ENCODE results near the gene KRT38. TPM values are rescaled to one million over a fixed set of nuclear protein-coding genes. Genes with fewer than 3 reads are reported as not detected.
A peak's percentile ranks its signal among the peaks of the same experiment; 100 is the strongest.
"Not testable (repeated sequence)": the region's sequence is repeated elsewhere in the genome, so short reads cannot be mapped to it uniquely, and the experiment has no call there.

KRT38 gene
- total RNA-seq, 1 experiment from 2014 or later = not detected

DNA sequence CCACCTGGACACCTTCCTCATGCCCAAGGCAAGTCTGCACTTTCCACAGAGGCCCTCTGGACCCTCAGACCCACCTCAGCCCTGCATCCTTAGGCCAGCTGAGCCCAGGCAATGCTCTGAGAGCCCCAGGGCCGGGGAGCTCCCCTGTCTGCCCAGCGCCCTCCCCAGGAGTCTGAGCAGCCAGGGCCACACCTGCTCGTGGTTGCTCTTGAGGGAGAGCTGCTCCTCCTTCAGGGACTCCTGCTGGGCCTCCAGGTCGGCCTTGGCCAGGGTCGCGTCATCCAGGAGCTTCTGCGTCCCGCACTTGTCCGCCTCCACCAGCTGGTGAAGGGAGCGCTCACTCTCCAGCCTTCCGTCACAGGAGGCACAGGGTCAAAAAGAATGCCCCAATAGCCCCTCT is 18.2 kb downstream of the KRT38 start:
- not testable (repeated sequence) for DNase-seq (ENCODE audit: low read depth)

DNA sequence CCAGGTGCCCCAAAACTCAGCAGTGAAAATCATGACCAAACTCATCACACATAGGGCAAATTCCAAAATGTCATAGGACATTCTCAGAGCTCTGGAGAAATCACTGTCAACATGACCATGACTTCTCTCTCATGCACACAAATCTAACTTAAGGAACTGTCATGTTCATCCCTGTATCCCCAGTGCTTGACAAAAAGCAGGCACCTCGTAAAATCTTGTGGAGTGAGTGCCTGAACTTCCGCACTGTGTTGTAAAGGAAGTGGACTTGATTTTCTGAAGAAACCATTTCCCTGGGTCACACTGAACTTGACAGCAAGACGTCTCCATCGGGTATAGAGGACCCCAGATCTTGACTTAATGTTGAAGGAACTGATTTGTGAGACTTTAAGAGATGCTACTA is 19.2 kb downstream of the KRT38 start:
- no peak for DNase-seq (ENCODE audit: low read depth)

GRCh38 chr17:41421116-41421515 is 19.7 kb downstream of the KRT38 start:
- DNase-seq (ENCODE audit: low read depth) = no peak

DNA sequence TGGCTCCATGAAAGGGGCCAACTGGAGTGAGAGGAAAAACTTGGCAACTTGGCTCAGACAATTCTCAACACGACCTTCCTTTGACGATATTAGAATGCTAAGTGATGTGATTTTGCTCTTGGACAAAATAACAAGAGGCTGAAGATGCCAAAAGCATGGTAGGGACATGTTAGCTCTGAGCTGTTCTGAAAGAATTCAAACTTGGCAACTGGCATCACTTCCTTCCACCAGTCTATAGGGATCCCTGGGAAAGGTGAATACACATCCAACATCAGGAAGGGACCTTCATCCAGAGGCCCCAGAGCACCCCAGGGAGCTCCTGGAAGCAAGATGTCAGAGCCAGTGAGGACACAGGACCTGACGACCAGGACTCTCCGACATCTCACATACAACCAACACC is 20.6 kb downstream of the KRT38 start:
- no peak for DNase-seq (ENCODE audit: low read depth)

GRCh38 chr17:41419716-41420115 is 21.1 kb downstream of the KRT38 start:
- DNase-seq (ENCODE audit: low read depth) = no peak

GRCh38 chr17:41418116-41418860 is 22.5 kb downstream of the KRT38 start:
- no peak for DNase-seq (ENCODE audit: low read depth)

DNA sequence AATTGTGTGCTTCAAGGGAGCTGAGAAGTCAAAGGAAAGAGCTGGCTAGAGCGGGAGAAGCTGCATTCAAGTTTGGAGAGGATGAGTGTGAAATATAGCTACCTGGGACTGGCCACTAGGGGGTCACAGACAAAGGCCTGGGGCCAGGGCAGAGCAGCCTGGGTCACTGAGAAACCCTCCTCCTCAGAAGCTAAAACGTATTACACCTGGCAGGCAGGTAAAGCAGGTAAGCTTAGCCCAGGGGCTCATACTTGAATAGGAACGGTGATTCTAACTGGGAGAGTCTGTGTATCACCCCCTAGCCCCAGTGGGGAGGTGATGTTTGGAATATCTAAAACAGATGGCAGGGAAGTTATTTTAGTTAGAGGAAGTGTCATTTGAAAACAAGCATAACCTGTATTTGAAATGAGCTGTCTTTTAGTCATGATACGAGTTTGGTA is 23.2 kb downstream of the KRT38 start:
- no peak for DNase-seq (ENCODE audit: low read depth)

DNA sequence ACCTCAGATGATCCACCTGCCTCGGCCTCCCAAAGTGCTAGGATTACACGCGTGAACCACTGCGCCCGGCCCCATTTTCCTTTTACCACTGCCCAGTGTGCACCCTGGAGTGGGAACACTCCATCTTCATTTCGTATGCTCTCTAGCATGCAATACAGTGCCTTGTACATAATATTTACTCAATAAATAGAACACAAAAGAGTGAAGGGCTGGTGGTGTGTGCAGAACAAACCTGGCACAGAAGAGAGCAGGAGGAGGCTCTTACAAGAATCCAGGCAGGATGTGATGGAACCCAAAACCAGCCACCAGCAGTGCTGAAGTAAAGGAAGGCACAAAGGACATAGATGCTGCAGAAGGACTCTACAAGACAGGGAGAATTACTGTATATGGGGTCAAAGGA is 23.7 kb downstream of the KRT38 start:
- DNase-seq (ENCODE audit: low read depth) = no peak

DNA sequence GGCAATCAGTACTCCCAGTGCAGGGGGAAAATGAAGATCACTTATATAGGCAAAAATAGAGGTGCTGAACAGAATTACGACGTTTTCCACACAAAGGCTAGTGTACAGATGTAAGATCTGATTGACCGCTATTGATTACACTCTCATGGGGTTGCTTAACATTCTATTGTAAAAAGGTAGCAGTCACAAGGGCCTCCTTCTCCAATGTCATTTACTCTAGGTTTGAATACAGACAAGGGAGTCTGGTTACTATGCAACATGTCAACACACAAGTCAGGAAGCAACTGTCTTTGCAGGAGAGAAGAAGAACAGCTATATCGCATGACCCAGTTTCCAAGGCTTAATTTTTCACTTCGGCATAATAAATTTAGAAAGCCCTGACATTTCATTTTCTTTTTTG is 24.3 kb downstream of the KRT38 start:
- no peak for DNase-seq (ENCODE audit: low read depth)

- peak; percentile 41 for DNase-seq (ENCODE audit: low read depth)
Observed at GRCh38 chr17:41415833-41416335, 24.9 kb downstream of the KRT38 start.

- DNase-seq (ENCODE audit: low read depth) = no peak
Observed at GRCh38 chr17:41415411-41415810, 25.4 kb downstream of the KRT38 start.

GRCh38 chr17:41413982-41414381 is 26.8 kb downstream of the KRT38 start:
- DNase-seq (ENCODE audit: low read depth) = no peak

- no peak for DNase-seq (ENCODE audit: low read depth)
Observed at GRCh38 chr17:41413353-41413957, 27.3 kb downstream of the KRT38 start.

DNA sequence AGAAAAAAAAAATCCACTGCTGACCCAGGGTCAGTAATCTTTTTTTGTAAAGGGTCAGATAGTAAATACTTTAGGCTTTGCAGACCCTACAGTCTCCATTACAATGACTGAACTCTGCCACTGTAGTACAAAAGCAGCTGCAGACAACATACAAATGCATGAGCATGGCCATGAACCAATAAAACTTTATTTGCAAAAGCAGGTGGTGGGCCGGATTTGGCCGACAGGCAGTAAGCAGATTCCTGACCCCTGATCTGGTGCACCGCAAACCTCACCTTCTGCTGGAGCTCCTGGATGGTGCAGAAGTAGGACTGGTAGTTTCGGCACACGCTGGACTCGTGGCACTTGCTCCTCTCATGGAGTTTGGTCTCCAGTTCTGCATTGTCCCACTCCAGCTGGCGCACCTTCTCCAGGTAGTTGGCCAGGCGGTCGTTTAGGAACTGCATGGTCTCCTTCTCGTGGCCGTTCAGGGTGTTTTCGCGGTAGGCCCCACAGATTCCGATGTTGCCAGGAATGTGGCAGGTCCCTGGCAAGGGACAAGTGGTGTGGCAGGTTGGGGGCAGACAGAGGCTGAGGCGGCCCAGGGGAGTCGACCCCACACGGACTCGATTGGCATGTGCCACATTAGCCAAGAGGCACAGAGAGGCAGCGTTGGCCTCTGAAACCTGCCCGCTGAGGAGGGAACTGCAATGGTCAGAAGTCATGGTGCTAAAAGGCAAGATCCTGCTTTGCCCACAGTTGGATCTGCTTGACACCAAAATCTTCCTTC is 29.5 kb downstream of the KRT38 start:
- no peak for DNase-seq (ENCODE audit: low read depth)

GRCh38 chr17:41407226-41407625 is 33.6 kb downstream of the KRT38 start:
- no peak for DNase-seq (ENCODE audit: low read depth)

- no peak for DNase-seq (ENCODE audit: low read depth)
Observed at GRCh38 chr17:41406205-41406604, 34.6 kb downstream of the KRT38 start.

DNA sequence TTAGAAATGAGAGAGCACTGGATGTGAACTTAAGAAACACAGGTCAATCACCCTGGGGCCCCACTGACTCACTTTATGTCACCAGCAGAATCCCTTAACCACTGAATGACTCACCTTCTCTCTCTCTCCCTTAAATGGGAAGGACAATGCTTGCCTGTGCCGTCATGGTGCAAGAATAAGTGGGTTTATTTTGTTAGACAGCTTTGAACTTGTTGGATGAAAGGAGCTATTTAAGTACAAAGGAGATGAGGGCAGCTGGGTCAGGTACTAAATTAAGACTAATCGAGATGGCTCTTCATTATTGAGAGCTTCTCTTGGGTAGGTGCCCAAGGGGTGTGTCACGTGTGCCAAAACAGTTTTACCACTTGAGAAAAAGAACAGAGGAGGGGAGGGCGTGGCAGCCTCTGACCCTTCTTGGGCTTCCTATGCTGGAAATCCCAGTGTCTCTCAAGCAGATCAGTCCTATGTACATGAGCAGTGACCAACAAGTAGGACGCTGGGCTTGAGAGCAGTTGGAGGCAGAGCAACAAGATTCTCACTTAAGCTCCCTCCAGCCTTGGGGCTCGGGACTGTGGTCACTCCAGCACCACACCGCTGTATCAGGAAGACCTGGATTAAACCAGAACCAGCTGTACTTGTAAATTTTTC is 36.6 kb downstream of the KRT38 start:
- peak; percentile 96 for DNase-seq (ENCODE audit: low read depth)

- peak; percentile 28 for DNase-seq (ENCODE audit: low read depth)
Observed at GRCh38 chr17:41403404-41404023, 37.3 kb downstream of the KRT38 start.

DNA sequence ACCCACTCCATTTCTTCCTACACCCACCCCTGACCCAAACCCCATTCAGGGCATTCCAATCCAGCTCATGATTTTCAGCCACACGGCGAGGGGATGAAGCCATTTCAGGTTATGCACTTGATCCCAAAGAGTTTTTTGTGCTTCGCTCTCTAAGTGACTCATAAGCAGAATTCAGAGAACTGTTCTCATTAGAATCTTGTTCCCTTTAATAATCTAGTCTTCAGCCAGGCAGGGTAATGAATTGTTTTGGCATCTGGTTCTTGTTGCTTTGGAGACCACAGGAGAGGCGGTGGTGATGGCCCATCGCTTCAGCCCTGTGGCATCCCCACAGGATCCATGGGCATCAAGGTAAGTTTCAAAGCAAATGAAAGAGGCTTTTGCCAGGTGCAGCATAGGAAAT is 38.6 kb downstream of the KRT38 start:
- DNase-seq (ENCODE audit: low read depth) = peak; percentile 15

DNA sequence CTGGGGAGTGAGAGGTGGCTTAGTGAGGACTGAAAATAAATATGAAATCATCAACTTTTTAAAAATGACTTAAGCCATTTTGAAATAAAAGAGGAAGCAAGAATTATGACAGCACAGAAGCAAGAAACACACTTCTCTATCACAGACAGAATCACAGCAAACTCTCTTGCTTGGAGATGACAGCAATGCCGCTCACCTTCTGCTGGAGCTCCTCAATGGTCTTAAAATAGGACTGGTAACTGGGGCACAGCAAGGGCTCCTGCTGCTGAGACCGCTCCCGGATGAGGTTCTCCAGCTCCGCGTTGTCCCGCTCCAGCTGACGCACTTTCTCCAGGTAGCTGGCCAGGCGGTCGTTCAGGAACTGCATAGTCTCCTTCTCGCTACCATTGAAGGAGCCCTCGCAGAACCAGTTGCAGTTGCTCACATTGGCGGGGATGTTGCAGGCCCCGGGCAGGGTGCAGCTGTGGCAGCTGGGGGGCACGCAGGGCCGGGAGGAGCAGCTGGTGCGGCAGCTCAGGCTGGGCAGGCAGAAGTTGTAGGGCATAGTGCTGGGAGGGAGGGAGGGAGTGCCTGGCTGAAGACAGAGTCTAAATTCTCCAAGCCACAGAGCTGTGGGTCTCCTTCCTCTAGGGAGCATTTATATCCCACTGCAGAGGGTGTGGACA is 43.7 kb downstream of the KRT38 start, which contains the start of gene KRT31:
Gene KRT31 (minus strand): TSS at position 613 of the 665 bp plus-strand sequence. CDS start 69 bp downstream, at position 544.
- DNase-seq (ENCODE audit: low read depth) = no peak

DNA sequence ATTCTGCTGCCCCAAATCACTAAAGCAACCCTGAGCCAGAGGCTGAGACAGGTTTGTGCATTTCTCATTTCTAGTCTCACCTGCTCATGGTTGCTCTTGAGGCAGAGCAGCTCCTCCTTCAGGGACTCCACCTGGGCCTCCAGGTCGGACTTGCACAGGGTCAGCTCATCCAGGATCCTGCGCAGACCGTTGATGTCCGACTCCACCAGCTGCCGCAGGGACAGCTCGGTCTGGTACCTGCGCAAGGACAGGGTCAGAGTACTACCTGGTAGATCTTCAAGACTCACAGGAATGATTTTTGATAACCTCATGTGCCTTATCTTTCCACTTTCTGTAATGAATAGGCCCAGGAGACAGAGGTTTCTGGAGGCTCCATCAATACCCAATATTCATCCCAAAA is 44.4 kb downstream of the KRT38 start:
- no peak for DNase-seq (ENCODE audit: low read depth)

Data from LHCN-M2 (cell line).